ENCODE measurements around the gene INPP5A. TPM values are rescaled to one million over a fixed set of nuclear protein-coding genes. Genes with fewer than 3 reads are reported as not detected.

INPP5A gene
- total RNA-seq, 6 experiments from 2014 or later = 58.9 to 64.6 (median 63.8) TPM

DNA sequence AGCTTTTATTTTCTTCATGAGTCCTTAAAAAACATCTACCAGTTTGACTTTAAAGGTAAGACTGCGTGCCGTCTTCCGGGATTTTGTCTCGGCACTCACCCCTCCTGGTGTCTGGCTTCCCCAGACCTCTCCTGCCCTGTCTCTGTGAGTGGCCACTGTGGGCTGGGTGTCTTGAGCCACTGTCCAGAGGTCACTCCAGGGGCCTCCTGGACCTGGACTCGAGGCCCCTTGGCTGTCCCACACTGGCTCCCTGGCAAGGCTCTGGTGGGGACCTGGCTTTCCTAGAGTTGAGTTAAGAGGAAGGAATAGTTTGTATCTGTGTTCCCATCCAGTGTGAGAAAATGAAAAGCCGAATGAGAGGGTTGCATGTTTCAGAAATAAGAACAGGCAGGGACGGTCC is 152.8 kb downstream of the INPP5A start:
- Mint-ChIP-seq H3K36me3 (ENCODE audit: low read depth) (peaks cover 57% of the 10 kb centered on the region), H3K27ac (no peak overlapping the region), H3K27me3 (ENCODE audit: insufficient read depth) (peaks cover 2% of the 10 kb centered on the region; the same call in 1 of the 2 replicates), H3K4me3 (no peak overlapping the region), H3K9me3 (peaks cover 19% of the 10 kb centered on the region), H3K4me1 (ENCODE audit: low read depth) (peaks cover 13% of the 10 kb centered on the region)
- TF ChIP-seq, protein P1, sequence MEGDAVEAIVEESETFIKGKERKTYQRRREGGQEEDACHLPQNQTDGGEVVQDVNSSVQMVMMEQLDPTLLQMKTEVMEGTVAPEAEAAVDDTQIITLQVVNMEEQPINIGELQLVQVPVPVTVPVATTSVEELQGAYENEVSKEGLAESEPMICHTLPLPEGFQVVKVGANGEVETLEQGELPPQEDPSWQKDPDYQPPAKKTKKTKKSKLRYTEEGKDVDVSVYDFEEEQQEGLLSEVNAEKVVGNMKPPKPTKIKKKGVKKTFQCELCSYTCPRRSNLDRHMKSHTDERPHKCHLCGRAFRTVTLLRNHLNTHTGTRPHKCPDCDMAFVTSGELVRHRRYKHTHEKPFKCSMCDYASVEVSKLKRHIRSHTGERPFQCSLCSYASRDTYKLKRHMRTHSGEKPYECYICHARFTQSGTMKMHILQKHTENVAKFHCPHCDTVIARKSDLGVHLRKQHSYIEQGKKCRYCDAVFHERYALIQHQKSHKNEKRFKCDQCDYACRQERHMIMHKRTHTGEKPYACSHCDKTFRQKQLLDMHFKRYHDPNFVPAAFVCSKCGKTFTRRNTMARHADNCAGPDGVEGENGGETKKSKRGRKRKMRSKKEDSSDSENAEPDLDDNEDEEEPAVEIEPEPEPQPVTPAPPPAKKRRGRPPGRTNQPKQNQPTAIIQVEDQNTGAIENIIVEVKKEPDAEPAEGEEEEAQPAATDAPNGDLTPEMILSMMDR (IDR thresholded peaks at IDR 0.05) = no peak
- no peak for DNase-seq

DNA sequence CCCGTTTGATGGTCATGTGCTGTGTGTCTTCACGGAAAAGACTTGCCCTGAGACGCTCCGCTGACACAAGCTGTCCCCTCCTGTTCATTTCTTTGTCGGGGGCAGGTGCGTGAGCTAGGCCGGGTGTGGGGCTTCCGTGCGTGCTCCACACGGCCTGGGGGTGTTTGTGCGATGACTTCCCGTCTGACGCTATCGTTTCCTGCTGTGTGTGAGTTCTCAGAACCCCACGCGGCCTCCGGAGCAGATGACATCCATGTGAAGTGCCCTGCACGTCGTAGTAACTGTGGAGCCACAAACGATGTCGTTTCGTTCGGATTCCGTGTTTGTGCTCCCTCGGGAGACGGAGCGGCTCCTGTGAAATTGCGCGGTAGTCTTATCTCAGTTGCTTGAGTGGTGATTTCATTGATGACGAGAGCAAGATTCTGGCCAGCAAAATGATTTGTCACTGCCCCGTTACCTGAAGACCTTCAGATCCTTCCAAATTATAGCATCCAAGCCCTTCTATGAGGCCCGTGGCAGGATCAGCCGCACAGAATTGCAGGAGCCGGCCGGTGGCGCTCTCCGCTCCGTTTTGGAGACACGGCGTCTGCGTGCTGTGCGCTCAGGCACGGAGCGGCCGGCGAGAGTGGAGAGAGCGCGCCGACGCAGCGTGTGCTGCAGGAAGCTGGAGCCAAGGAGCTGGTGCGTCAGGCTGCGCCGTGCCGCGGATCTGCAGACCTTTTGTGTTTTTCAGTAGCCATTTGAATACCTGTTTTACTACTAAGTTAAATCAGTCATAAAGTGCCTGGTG is 153.4 kb downstream of the INPP5A start:
- peaks cover 63% of the 10 kb centered on the region for H3K36me3 Mint-ChIP-seq (ENCODE audit: low read depth)

DNA sequence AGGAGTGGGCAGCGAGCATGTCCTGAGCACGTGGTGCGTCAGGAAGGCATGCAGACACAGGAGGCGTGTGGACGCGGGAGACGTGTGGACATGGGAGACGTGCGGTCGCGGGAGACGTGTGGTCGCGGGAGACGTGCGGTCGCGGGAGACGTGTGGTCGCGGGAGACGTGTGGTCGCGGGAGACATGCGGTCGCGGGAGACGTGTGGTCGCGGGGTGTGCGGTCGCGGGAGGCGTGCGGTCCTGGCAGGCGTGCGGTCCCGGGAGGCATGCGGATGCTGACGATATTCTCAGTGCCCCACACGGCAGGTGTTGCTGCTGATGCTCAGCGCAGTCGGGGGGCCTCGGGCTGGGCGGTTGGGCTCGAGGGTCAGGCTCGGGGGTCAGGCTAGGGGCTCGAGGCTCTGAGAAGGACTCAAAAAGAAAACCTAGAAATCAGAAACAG is 154.1 kb downstream of the INPP5A start:
- H3K36me3 Mint-ChIP-seq (ENCODE audit: low read depth) = peaks cover 65% of the 10 kb centered on the region
- no peak overlapping the region for H3K27ac Mint-ChIP-seq
- H3K9me3 Mint-ChIP-seq = peaks cover 20% of the 10 kb centered on the region
- peaks cover 4% of the 10 kb centered on the region; the same call in 1 of the 2 replicates for H3K27me3 Mint-ChIP-seq (ENCODE audit: insufficient read depth)
- TF ChIP-seq, protein P1 (IDR thresholded peaks at IDR 0.05) = no peak
- peaks cover 8% of the 10 kb centered on the region for H3K4me1 Mint-ChIP-seq (ENCODE audit: low read depth)
- H3K4me3 Mint-ChIP-seq = no peak overlapping the region
- DNase-seq = no peak

More for the DNA sequence above, 153.4 kb downstream of the INPP5A start:
- no peak overlapping the region for H3K27ac Mint-ChIP-seq
- H3K27me3 Mint-ChIP-seq (ENCODE audit: insufficient read depth) = peaks cover 2% of the 10 kb centered on the region; the same call in 1 of the 2 replicates
- peaks cover 8% of the 10 kb centered on the region for H3K4me1 Mint-ChIP-seq (ENCODE audit: low read depth)
- peaks cover 20% of the 10 kb centered on the region for H3K9me3 Mint-ChIP-seq
- TF ChIP-seq, protein P1 (IDR thresholded peaks at IDR 0.05) = no peak
- no peak for DNase-seq
- H3K4me3 Mint-ChIP-seq = no peak overlapping the region

DNA sequence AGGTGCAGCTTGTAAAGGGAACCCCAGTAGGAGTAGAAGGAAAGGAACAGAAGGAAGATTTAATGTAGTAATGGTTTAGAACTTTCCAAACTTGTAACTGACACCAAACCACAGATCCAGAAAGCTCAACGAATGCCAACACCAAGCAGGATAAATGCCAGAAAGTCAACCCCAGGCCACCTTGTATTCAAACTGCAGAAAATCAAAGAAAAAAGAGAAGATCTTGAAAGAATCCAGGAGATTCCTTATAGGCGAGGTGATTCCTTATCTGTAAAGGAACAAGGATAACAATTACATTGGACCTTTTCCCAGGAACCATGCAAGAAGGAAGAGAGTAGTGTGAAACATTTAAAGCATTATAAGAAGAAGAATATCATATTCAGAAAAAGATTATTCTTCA is 154.7 kb downstream of the INPP5A start:
- Mint-ChIP-seq H3K4me1 (ENCODE audit: low read depth) (peaks cover 8% of the 10 kb centered on the region), H3K4me3 (no peak overlapping the region), H3K27me3 (ENCODE audit: insufficient read depth) (peaks cover 4% of the 10 kb centered on the region; the same call in 1 of the 2 replicates), H3K9me3 (peaks cover 20% of the 10 kb centered on the region), H3K27ac (no peak overlapping the region), H3K36me3 (ENCODE audit: low read depth) (peaks cover 68% of the 10 kb centered on the region)
- DNase-seq = no peak
- TF ChIP-seq, protein P1 (IDR thresholded peaks at IDR 0.05) = no peak

DNA sequence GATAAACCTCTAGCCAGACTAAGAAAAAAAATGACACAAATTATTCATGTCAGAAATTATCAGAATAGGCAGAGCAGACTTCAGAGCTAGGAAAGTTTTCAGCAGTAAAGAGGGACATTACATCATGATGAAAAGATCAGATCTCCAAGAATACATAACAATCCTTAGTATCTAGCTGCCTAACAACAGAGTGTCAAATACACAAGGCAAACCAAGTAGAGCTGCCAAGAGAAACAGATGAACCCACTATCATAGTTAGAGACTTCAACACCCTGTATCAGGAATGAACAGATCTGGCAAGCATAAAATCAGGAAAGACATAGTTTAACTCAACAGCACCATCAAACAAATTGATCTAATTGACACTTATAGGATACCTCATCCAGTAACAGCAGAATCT is 156.1 kb downstream of the INPP5A start:
- H3K4me3 Mint-ChIP-seq = no peak overlapping the region
- H3K4me1 Mint-ChIP-seq (ENCODE audit: low read depth) = peaks cover 8% of the 10 kb centered on the region
- peaks cover 4% of the 10 kb centered on the region; the same call in 1 of the 2 replicates for H3K27me3 Mint-ChIP-seq (ENCODE audit: insufficient read depth)
- TF ChIP-seq, protein P1 (IDR thresholded peaks at IDR 0.05) = no peak
- H3K27ac Mint-ChIP-seq = no peak overlapping the region
- peaks cover 20% of the 10 kb centered on the region for H3K9me3 Mint-ChIP-seq
- H3K36me3 Mint-ChIP-seq (ENCODE audit: low read depth) = peaks cover 71% of the 10 kb centered on the region
- no peak for DNase-seq
